Hair follicular keratinocyte (primary cell): ENCODE data around the gene SPSB1. TPM values are rescaled to one million over a fixed set of nuclear protein-coding genes. Genes with fewer than 3 reads are reported as not detected.

ENCODE experiments used
- total RNA-seq: library from RNA; depleted of rRNA; stranded (reverse); fragments of >200 nt; gene quantifications from 2 replicates; pipeline ENCODE4 v1.2.3, GENCODE V29; 2015

Gene SPSB1
- total RNA-seq = 10.4 and 11.1 TPM in 2 replicates

GRCh38 chr1:9292361-9293240 is at the start of gene SPSB1:
SPSB1 (plus strand) TSS chr1:9292894; CDS start chr1:9355892, 62,998 bp downstream.

Other genes starting within 250 kb of the SPSB1 start
- gene SLC2A5, start 223.3 kb upstream of the SPSB1 start, total RNA-seq = under 0.01 and 0.46 TPM in 2 replicates
- 5.5 and 5.6 TPM in 2 replicates for gene GPR157, start 163.8 kb upstream of the SPSB1 start, total RNA-seq
- 5.7 and 16.1 TPM in 2 replicates for gene H6PD, start 58.1 kb upstream of the SPSB1 start, total RNA-seq
- 7.3 and 12.9 TPM in 2 replicates for gene SLC25A33, start 246.6 kb downstream of the SPSB1 start, total RNA-seq